Measurements from ENCODE around the gene KNCN. TPM values are rescaled to one million over a fixed set of nuclear protein-coding genes. Genes with fewer than 3 reads are reported as not detected.

KNCN gene
- polyA plus RNA-seq, 1 experiment = not detected

- Histone ChIP-seq H3K4me3 (ENCODE audit: low read depth, low read length) (no peak overlapping the region), H3K9me3 (ENCODE audit: control insufficient read depth, insufficient read depth, low read length) (no peaks in the 10 kb centered on the region), H3K27me3 (ENCODE audit: control insufficient read depth, insufficient read depth, low read length) (no peaks in the 10 kb centered on the region), H3K27ac (ENCODE audit: low read depth, low read length) (no peak overlapping the region)
- DNase-seq (ENCODE audit: low read depth, low spot score) = no peak
- POLR2A ChIA-PET = no interaction called here
- CTCF ChIA-PET = no interaction called here
- TF ChIP-seq CTCF (IDR thresholded peaks at IDR 0.05; ENCODE audit: low read depth, low read length) = no peak
Measured at GRCh38 chr1:46576596-46576995, 25.1 kb upstream of the KNCN start.

GRCh38 chr1:46575778-46576177, 24.3 kb upstream of the KNCN start:
- no peak for TF ChIP-seq CTCF (IDR thresholded peaks at IDR 0.05; ENCODE audit: low read depth, low read length)
- ChIA-PET CTCF (interaction anchor here (1.1 kb wide), 1 partner anchor 129 kb away, joined by 5 read pairs; no protein-coding TSS in a partner anchor), POLR2A (no interaction called here)
- H3K27me3 ChIP-seq (ENCODE audit: control insufficient read depth, insufficient read depth, low read length) = no peaks in the 10 kb centered on the region
- no peak overlapping the region for H3K4me3 ChIP-seq (ENCODE audit: low read depth, low read length)
- no peak for DNase-seq (ENCODE audit: low read depth, low spot score)
- H3K27ac ChIP-seq (ENCODE audit: low read depth, low read length) = no peak overlapping the region
- no peaks in the 10 kb centered on the region for H3K9me3 ChIP-seq (ENCODE audit: control insufficient read depth, insufficient read depth, low read length)

DNA sequence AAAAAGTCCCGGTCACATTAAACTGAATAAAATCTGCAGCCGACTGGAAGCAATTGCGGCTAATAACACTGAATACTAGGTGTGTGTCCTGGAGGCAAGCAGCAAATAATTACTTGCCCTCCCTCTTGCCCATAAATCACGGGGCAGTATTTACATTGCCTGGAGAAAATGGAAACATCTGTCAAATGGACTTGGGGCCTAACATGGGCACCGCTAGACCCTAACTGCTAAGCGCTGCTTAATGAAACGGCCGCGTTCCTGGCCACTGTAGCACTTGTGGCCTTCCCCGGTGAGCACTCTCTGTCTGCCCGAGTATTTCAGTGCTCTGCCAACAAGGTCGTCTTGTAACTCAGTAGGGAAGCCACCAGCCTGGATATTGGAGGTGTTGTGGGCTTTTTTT, 23.9 kb upstream of the KNCN start:
- H3K27me3 ChIP-seq (ENCODE audit: control insufficient read depth, insufficient read depth, low read length) = no peaks in the 10 kb centered on the region
- CTCF ChIA-PET = interaction anchor here (1.1 kb wide), 1 partner anchor 128 kb away, joined by 5 read pairs; no protein-coding TSS in a partner anchor
- POLR2A ChIA-PET = no interaction called here
- no peak overlapping the region for H3K4me3 ChIP-seq (ENCODE audit: low read depth, low read length)
- no peak for TF ChIP-seq CTCF (IDR thresholded peaks at IDR 0.05; ENCODE audit: low read depth, low read length)
- H3K27ac ChIP-seq (ENCODE audit: low read depth, low read length) = no peak overlapping the region
- DNase-seq (ENCODE audit: low read depth, low spot score) = no peak
- H3K9me3 ChIP-seq (ENCODE audit: control insufficient read depth, insufficient read depth, low read length) = no peaks in the 10 kb centered on the region

DNA sequence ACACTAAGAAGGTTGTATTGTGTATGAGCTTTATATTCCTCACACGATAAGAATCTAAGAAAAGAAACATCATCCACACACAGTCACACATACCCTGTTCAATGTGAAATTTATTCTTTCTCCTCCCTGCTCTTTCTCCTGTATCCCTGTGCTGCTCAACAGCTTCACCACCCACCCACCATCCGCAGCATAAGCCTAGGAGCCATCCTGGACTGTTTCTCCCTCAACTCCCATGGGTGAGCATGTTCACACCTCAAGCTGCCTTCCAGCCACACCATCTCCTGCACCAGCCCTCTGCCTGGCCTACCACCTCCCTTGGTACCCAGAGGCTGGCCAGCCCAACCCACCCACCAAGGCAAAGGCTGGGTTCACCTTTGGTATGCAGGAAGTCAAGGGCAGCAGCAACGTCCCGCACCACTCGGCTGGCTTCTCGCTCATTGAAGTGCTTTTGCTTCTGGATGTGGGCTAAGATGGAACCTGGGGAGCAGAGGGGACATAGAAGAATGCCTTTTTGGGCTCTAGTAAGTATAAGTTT, 20.3 kb upstream of the KNCN start:
- DNase-seq (ENCODE audit: low read depth, low spot score) = no peak
- H3K4me3 ChIP-seq (ENCODE audit: low read depth, low read length) = no peak overlapping the region
- H3K27me3 ChIP-seq (ENCODE audit: control insufficient read depth, insufficient read depth, low read length) = no peaks in the 10 kb centered on the region
- POLR2A ChIA-PET = no interaction called here
- H3K9me3 ChIP-seq (ENCODE audit: control insufficient read depth, insufficient read depth, low read length) = no peaks in the 10 kb centered on the region
- CTCF ChIA-PET = no interaction called here
- H3K27ac ChIP-seq (ENCODE audit: low read depth, low read length) = no peak overlapping the region
- no peak for TF ChIP-seq CTCF (IDR thresholded peaks at IDR 0.05; ENCODE audit: low read depth, low read length)

DNA sequence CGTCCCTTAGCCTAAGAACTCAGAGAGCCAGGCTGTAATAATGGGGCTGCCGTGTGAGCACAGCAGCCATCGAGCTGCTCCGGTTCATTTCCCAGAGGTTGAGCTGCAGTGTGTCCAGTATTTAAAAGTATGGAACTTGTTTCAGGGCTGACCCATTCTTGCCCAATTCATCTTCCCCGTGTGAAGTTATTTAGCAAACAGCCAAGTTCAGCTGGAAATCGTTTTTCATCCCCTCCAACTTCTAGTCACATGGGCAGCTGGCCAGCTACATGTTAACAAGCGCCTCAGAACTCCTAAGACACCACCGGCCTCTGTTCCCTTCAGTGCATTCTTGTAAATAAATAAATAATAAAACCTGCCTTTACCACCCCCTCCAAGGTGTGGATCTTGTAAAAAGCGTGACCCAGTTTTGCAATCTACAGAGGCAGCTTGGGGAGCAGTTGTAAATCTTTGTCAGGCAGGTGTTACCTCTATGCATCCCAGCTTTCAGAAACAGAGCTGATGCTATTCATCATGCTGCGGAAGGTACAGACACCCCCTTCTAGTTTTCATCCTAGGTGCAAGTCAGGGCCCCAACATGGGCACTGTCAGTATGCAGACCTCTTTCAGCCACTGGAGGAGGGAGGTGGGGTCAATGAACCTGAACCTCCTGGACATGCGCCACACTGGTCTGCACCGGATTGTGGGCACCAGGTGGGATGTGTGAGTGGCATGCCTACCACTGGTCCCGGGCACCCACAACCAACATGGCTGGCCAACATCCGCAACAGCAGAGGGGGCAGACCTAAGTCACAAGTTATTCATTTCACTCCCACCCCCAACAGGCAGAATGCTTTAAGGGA, 18.7 kb upstream of the KNCN start:
- Histone ChIP-seq H3K27ac (ENCODE audit: low read depth, low read length) (no peak overlapping the region), H3K9me3 (ENCODE audit: control insufficient read depth, insufficient read depth, low read length) (no peaks in the 10 kb centered on the region), H3K4me3 (ENCODE audit: low read depth, low read length) (no peak overlapping the region), H3K27me3 (ENCODE audit: control insufficient read depth, insufficient read depth, low read length) (no peaks in the 10 kb centered on the region)
- POLR2A ChIA-PET = no interaction called here
- DNase-seq (ENCODE audit: low read depth, low spot score) = peak; percentile 8
- no peak for TF ChIP-seq CTCF (IDR thresholded peaks at IDR 0.05; ENCODE audit: low read depth, low read length)
- CTCF ChIA-PET = interaction anchor here (0.8 to 1.4 kb wide), 2 partner anchors 23 to 155 kb away, joined by 3 to 6 read pairs; no protein-coding TSS in a partner anchor

Measured in AG04450 (cell line).